ENCODE results near the gene MEPE.

DNA sequence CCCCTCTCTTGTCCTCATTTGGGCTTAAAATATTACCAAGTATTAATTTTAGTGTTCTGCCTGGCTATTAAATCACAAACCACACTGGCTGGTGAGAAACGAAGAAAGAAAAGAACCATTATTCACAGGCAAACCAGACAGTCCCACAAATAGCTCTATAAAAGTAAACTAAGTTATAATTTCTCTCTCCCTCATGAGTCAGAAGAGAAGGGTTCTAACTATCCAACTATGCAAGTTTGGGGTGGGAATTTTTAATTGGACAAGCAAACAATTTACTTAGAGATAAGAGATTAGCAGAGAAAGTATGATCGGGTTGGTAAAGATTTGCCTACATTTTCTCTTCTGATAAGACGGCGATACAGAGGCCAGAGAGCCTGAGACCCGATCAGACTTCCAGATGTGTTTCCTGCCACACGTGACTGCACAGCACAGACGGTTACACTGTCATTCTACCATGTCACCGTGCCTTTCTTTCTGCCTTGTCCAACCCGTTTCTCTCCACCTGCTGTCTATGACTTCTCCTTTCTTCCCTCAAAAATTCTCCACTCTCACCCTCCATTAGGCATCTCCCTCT lies 52.3 kb downstream of the MEPE start:
- TF ChIP-seq, protein P1, sequence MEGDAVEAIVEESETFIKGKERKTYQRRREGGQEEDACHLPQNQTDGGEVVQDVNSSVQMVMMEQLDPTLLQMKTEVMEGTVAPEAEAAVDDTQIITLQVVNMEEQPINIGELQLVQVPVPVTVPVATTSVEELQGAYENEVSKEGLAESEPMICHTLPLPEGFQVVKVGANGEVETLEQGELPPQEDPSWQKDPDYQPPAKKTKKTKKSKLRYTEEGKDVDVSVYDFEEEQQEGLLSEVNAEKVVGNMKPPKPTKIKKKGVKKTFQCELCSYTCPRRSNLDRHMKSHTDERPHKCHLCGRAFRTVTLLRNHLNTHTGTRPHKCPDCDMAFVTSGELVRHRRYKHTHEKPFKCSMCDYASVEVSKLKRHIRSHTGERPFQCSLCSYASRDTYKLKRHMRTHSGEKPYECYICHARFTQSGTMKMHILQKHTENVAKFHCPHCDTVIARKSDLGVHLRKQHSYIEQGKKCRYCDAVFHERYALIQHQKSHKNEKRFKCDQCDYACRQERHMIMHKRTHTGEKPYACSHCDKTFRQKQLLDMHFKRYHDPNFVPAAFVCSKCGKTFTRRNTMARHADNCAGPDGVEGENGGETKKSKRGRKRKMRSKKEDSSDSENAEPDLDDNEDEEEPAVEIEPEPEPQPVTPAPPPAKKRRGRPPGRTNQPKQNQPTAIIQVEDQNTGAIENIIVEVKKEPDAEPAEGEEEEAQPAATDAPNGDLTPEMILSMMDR (IDR thresholded peaks at IDR 0.05 in 2 of 3, conservative IDR thresholded peaks at IDR 0.05 in 1 of 3; ENCODE audit: control insufficient read depth in 2 of 3, extremely low read depth in 1 of 3, insufficient read depth in 1 of 3, low read depth in 3 of 3, low read length in 3 of 3), result no peak
- no peak for TF ChIP-seq CBX5 (IDR thresholded peaks at IDR 0.05; ENCODE audit: low read depth)
- no peak for TF ChIP-seq RBBP5 (conservative IDR thresholded peaks at IDR 0.05)
- TF ChIP-seq, protein P2, sequence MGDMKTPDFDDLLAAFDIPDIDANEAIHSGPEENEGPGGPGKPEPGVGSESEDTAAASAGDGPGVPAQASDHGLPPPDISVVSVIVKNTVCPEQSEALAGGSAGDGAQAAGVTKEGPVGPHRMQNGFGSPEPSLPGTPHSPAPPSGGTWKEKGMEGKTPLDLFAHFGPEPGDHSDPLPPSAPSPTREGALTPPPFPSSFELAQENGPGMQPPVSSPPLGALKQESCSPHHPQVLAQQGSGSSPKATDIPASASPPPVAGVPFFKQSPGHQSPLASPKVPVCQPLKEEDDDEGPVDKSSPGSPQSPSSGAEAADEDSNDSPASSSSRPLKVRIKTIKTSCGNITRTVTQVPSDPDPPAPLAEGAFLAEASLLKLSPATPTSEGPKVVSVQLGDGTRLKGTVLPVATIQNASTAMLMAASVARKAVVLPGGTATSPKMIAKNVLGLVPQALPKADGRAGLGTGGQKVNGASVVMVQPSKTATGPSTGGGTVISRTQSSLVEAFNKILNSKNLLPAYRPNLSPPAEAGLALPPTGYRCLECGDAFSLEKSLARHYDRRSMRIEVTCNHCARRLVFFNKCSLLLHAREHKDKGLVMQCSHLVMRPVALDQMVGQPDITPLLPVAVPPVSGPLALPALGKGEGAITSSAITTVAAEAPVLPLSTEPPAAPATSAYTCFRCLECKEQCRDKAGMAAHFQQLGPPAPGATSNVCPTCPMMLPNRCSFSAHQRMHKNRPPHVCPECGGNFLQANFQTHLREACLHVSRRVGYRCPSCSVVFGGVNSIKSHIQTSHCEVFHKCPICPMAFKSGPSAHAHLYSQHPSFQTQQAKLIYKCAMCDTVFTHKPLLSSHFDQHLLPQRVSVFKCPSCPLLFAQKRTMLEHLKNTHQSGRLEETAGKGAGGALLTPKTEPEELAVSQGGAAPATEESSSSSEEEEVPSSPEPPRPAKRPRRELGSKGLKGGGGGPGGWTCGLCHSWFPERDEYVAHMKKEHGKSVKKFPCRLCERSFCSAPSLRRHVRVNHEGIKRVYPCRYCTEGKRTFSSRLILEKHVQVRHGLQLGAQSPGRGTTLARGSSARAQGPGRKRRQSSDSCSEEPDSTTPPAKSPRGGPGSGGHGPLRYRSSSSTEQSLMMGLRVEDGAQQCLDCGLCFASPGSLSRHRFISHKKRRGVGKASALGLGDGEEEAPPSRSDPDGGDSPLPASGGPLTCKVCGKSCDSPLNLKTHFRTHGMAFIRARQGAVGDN (IDR thresholded peaks at IDR 0.05), result no peak
- TF ChIP-seq, protein P3, sequence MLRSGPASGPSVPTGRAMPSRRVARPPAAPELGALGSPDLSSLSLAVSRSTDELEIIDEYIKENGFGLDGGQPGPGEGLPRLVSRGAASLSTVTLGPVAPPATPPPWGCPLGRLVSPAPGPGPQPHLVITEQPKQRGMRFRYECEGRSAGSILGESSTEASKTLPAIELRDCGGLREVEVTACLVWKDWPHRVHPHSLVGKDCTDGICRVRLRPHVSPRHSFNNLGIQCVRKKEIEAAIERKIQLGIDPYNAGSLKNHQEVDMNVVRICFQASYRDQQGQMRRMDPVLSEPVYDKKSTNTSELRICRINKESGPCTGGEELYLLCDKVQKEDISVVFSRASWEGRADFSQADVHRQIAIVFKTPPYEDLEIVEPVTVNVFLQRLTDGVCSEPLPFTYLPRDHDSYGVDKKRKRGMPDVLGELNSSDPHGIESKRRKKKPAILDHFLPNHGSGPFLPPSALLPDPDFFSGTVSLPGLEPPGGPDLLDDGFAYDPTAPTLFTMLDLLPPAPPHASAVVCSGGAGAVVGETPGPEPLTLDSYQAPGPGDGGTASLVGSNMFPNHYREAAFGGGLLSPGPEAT (IDR thresholded peaks at IDR 0.05; ENCODE audit: low read depth), result no peak
- no peak for TF ChIP-seq NR2F1 (conservative IDR thresholded peaks at IDR 0.05)
- TF ChIP-seq BMI1 (IDR thresholded peaks at IDR 0.05; ENCODE audit: borderline replicate concordance), result no peak
- no peak for TF ChIP-seq ZNF274 (IDR thresholded peaks at IDR 0.05; ENCODE audit: insufficient read depth, insufficient read length)
- no peak for TF ChIP-seq CREB1 (IDR thresholded peaks at IDR 0.05; ENCODE audit: low read depth)
